Sigmoid colon (tissue), 4 donors: ENCODE results near the gene MSANTD7.

ENCODE experiments used
- POLR2A ChIP-seq, 2 donors: fragments of 450-650 bp; IDR thresholded peaks; one replicate each; pipeline ENCODE4 v1.6.1; 2016; ENCODE audit warnings: antibody characterized with exemption in 2 of 2, mild to moderate bottlenecking in 2 of 2, moderate library complexity in 2 of 2
- POLR2AphosphoS5 ChIP-seq, 4 donors: sonication (generic); formaldehyde crosslinking; IDR thresholded peaks; one replicate each; pipeline ENCODE4 v1.6.1; 2017; ENCODE audit warnings: antibody characterized with exemption in 4 of 4
- TF ChIP-seq, protein P1 (sequence below), 4 experiments: fragments of 450-650 bp in 3 of 4; fragments of 200-600 bp in 1 of 4; IDR thresholded peaks; one replicate each; pipeline ENCODE4 v1.5.1; 2016 to 2019; ENCODE audit warnings: antibody characterized with exemption in 4 of 4, mild to moderate bottlenecking in 3 of 4, moderate library complexity in 2 of 4

GRCh38 chr10:14826076-14826829 is 11.9 kb upstream of the MSANTD7 start:
- TF ChIP-seq, protein P1, sequence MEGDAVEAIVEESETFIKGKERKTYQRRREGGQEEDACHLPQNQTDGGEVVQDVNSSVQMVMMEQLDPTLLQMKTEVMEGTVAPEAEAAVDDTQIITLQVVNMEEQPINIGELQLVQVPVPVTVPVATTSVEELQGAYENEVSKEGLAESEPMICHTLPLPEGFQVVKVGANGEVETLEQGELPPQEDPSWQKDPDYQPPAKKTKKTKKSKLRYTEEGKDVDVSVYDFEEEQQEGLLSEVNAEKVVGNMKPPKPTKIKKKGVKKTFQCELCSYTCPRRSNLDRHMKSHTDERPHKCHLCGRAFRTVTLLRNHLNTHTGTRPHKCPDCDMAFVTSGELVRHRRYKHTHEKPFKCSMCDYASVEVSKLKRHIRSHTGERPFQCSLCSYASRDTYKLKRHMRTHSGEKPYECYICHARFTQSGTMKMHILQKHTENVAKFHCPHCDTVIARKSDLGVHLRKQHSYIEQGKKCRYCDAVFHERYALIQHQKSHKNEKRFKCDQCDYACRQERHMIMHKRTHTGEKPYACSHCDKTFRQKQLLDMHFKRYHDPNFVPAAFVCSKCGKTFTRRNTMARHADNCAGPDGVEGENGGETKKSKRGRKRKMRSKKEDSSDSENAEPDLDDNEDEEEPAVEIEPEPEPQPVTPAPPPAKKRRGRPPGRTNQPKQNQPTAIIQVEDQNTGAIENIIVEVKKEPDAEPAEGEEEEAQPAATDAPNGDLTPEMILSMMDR (IDR thresholded peaks at IDR 0.05) = no peak
- TF ChIP-seq POLR2A (IDR thresholded peaks at IDR 0.05) (no peak), POLR2AphosphoS5 (IDR thresholded peaks at IDR 0.05) (no peak)
